K562 treated with DMSO at 1 percent for 4 hours (cell line): ENCODE data around the gene TMEM120B. TPM values are rescaled to one million over a fixed set of nuclear protein-coding genes. Genes with fewer than 3 reads are reported as not detected.

Source experiments
- total RNA-seq: library from RNA; unstranded; fragments of 300-600 nt; gene quantifications from 2 replicates; pipeline ENCODE4 v1.2.3, GENCODE V29; 2022; ENCODE audit not compliant: insufficient read depth

Gene TMEM120B
- total RNA-seq: 8.4 and 13.2 TPM in 2 replicates

GRCh38 chr12:121712461-121713256 is at the start of gene TMEM120B:
Gene TMEM120B (plus strand): TSS chr12:121712752. CDS start chr12:121712896, 144 bp downstream.

GRCh38 chr12:121669521-121669900 is 43.0 kb upstream of the TMEM120B start, which contains the start of gene MORN3:
Gene MORN3 (minus strand): TSS chr12:121669654. CDS start chr12:121669483, 171 bp downstream.

GRCh38 chr12:121793440-121793837 is 80.9 kb downstream of the TMEM120B start, which contains the start of gene RHOF:
Gene RHOF (minus strand): TSS chr12:121793688. CDS start chr12:121793633, 55 bp downstream.

DNA sequence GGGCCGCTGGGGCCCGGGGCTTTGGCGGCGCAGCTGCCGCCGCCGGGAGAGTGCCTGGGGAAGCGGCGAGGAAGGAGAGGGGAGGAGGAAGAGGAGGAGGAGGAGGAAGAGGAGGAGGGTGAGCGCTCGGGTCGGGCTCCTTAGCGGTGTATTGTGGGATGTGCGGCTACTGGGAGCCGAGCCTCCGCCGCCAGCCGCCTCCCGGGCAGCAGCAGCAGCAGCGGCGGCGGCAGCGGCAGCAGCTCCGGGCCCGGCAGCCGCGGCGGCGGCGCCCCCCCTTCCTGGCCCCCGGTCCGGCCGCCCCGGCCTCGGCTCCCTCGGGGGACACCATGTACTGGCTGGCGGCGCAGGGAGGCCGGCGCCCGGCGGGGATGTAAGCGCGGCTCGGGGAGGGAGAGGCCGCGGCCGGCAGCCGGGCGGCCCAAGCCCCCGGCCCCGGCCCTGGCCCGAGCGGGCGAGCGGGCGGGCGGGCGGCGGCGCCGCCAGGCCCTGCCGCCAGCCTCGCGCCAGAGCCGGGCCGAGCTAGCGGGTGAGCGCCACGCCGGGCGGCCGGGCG is 91.4 kb downstream of the TMEM120B start, which contains the start of gene SETD1B:
Gene SETD1B, plus strand, starts transcription at position 149 of the 556 bp plus-strand sequence. CDS start 729 bp downstream, outside the sequence.

Other genes with a start within 250 kb of the TMEM120B start
- 26.9 and 28.4 TPM in 2 replicates for gene KDM2B, start 131.7 kb upstream of the TMEM120B start, total RNA-seq
- gene ORAI1, start 86.2 kb upstream of the TMEM120B start, total RNA-seq: 52.1 and 63.6 TPM in 2 replicates
- gene MORN3, start 43.1 kb upstream of the TMEM120B start, total RNA-seq: not detected in 2 replicates
- 3.2 and 3.4 TPM in 2 replicates for gene RHOF, start 80.9 kb downstream of the TMEM120B start, total RNA-seq
- 4.9 and 6.9 TPM in 2 replicates for gene SETD1B, start 91.3 kb downstream of the TMEM120B start, total RNA-seq
- not detected in 2 replicates for gene HPD, start 146.1 kb downstream of the TMEM120B start, total RNA-seq
- gene PSMD9, start 176.0 kb downstream of the TMEM120B start, total RNA-seq: 76.9 and 138 TPM in 2 replicates
- 6.0 and 12.3 TPM in 2 replicates for gene CFAP251, start 205.8 kb downstream of the TMEM120B start, total RNA-seq